Ishikawa (cell line): ENCODE measurements around the gene CIAO2B.

Source experiments
- CEBPB ChIP-seq: IDR thresholded peaks from 2 replicates; pipeline ENCODE4 v1.6.1; 2012
- CREB1 ChIP-seq: IDR thresholded peaks from 2 replicates; pipeline ENCODE4 v1.6.1; 2012; ENCODE audit warnings: low read depth
- EGR1 ChIP-seq: IDR thresholded peaks from 2 replicates; pipeline ENCODE4 v1.6.1; 2012
- EP300 ChIP-seq: IDR thresholded peaks from 2 replicates; pipeline ENCODE4 v1.6.1; 2012; ENCODE audit warnings: borderline replicate concordance
- FOXM1 ChIP-seq: IDR thresholded peaks from 2 replicates; pipeline ENCODE4 v1.6.1; 2012; ENCODE audit warnings: low read depth, borderline replicate concordance
- MAX ChIP-seq: IDR thresholded peaks from 2 replicates; pipeline ENCODE4 v1.6.1; 2012
- NFIC ChIP-seq: IDR thresholded peaks from 2 replicates; pipeline ENCODE4 v1.6.1; 2012
- RAD21 ChIP-seq: IDR thresholded peaks from 2 replicates; pipeline ENCODE4 v1.6.1; 2012; ENCODE audit warnings: low read depth
- REST ChIP-seq: IDR thresholded peaks from 2 replicates; pipeline ENCODE4 v1.6.1; 2012; ENCODE audit warnings: low read depth, mild to moderate bottlenecking
- TAF1 ChIP-seq: IDR thresholded peaks from 2 replicates; pipeline ENCODE4 v1.6.1; 2012; ENCODE audit warnings: low read depth, mild to moderate bottlenecking
- TCF12 ChIP-seq: IDR thresholded peaks from 2 replicates; pipeline ENCODE4 v1.6.1; 2012; ENCODE audit warnings: low read depth
- TEAD4 ChIP-seq: IDR thresholded peaks from 2 replicates; pipeline ENCODE4 v1.6.1; 2012
- USF1 ChIP-seq: IDR thresholded peaks from 2 replicates; pipeline ENCODE4 v1.6.1; 2012
- YY1 ChIP-seq: IDR thresholded peaks from 2 replicates; pipeline ENCODE4 v1.6.1; 2012; ENCODE audit warnings: low read depth
- ZBTB7A ChIP-seq: IDR thresholded peaks from 2 replicates; pipeline ENCODE4 v1.6.1; 2012; ENCODE audit warnings: low read depth

The CIAO2B gene

GRCh38 chr16:66953462-66954096 is 19.4 kb upstream of the CIAO2B start:
- TF ChIP-seq YY1 (no peak), TCF12 (no peak), RAD21 (no peak), USF1 (no peak), EGR1 (no peak), EP300 (no peak), MAX (no peak), REST (no peak), ZBTB7A (no peak), TAF1 (no peak), TEAD4 (no peak), CEBPB (no peak), NFIC (no peak), FOXM1 (no peak), CREB1 (no peak)

- TF ChIP-seq TEAD4 (no peak), USF1 (no peak), CREB1 (no peak), ZBTB7A (no peak), YY1 (no peak), MAX (no peak), FOXM1 (no peak), REST (no peak), TCF12 (no peak), EGR1 (no peak), RAD21 (no peak), EP300 (no peak), CEBPB (no peak), TAF1 (no peak), NFIC (no peak)
These were observed 18.4 kb upstream of the CIAO2B start for GRCh38 chr16:66952430-66953110.

- TF ChIP-seq REST (no peak), CEBPB (no peak), MAX (no peak), TCF12 (no peak)
These were observed 17.0 kb upstream of the CIAO2B start for GRCh38 chr16:66950971-66951790.

- TF ChIP-seq EGR1 (no peak), RAD21 (no peak), CREB1 (no peak), EP300 (no peak), TEAD4 (no peak), TCF12 (no peak), NFIC (no peak), FOXM1 (no peak), YY1 (no peak), TAF1 (no peak), REST (no peak), ZBTB7A (no peak)
These were observed 16.2 kb upstream of the CIAO2B start for GRCh38 chr16:66950437-66950836.
